Fibroblast of lung (primary cell): ENCODE measurements around the gene DDC.

Experiments used
- CTCF ChIP-seq, 2 donors: IDR thresholded peaks in 1 of 2; conservative IDR thresholded peaks in 1 of 2; 1 replicate in 1 of 2; 2 replicates in 1 of 2; pipeline ENCODE4 v1.5.1; 2011 to 2012; ENCODE audit warnings: low read length in 2 of 2, control low read depth in 1 of 2, inconsistent platforms in 1 of 2, low read depth in 1 of 2, mild to moderate bottlenecking in 1 of 2
- EZH2 ChIP-seq: IDR thresholded peaks from 2 replicates; pipeline ENCODE4 v1.5.1; 2012; ENCODE audit warnings: low read length, control low read depth, mild to moderate bottlenecking; ENCODE audit errors: missing control alignments

GRCh38 chr7:50577569-50577968 lies 12.4 kb upstream of the DDC start:
- TF ChIP-seq CTCF (conservative IDR thresholded peaks at IDR 0.05 in 1 of 2, IDR thresholded peaks at IDR 0.05 in 1 of 2; ENCODE audit: low read depth in 1 of 2, low read length in 2 of 2) (no peak), EZH2 (no peak)
